HG02678 (cell line): Measurements from ENCODE around the gene PTPRG.

ENCODE experiments used
- ATAC-seq: cut with Tn5 transposase; IDR thresholded peaks from one replicate; pipeline ENCODE4 v1.9.1; 2021; ENCODE audit warnings: mild to moderate bottlenecking, moderate library complexity; ENCODE audit not compliant: unreplicated experiment

The PTPRG gene

GRCh38 chr3:61648481-61648880, 87.1 kb downstream of the PTPRG start:
- ATAC-seq, result no peak

- ATAC-seq, result no peak
These were observed 88.2 kb downstream of the PTPRG start for GRCh38 chr3:61649381-61650170.

- ATAC-seq, result no peak
These were observed 88.9 kb downstream of the PTPRG start for GRCh38 chr3:61650276-61650675.

GRCh38 chr3:61650719-61651410, 89.5 kb downstream of the PTPRG start:
- ATAC-seq, result no peak

- no peak for ATAC-seq
These were observed 96.3 kb downstream of the PTPRG start for GRCh38 chr3:61657689-61658088.

GRCh38 chr3:61662861-61663260, 101.5 kb downstream of the PTPRG start:
- ATAC-seq, result no peak

- no peak for ATAC-seq
These were observed 102.2 kb downstream of the PTPRG start for GRCh38 chr3:61663356-61664104.

GRCh38 chr3:61664105-61664482, 102.7 kb downstream of the PTPRG start:
- no peak for ATAC-seq

GRCh38 chr3:61665121-61665520, 103.8 kb downstream of the PTPRG start:
- no peak for ATAC-seq

GRCh38 chr3:61665987-61666386, 104.6 kb downstream of the PTPRG start:
- ATAC-seq, result no peak

GRCh38 chr3:61666615-61667330, 105.4 kb downstream of the PTPRG start:
- ATAC-seq, result no peak

- no peak for ATAC-seq
These were observed 106.0 kb downstream of the PTPRG start for GRCh38 chr3:61667383-61667782.

GRCh38 chr3:61667814-61668213, 106.4 kb downstream of the PTPRG start:
- ATAC-seq, result no peak

GRCh38 chr3:61668317-61668864, 107.0 kb downstream of the PTPRG start:
- ATAC-seq, result peak; percentile 54

- no peak for ATAC-seq
These were observed 107.8 kb downstream of the PTPRG start for GRCh38 chr3:61669203-61669602.

GRCh38 chr3:61669668-61670299, 108.4 kb downstream of the PTPRG start:
- peak; percentile 82 for ATAC-seq

- no peak for ATAC-seq
These were observed 112.3 kb downstream of the PTPRG start for GRCh38 chr3:61673651-61674050.

GRCh38 chr3:61674596-61674995, 113.2 kb downstream of the PTPRG start:
- no peak for ATAC-seq

GRCh38 chr3:61679026-61679425, 117.7 kb downstream of the PTPRG start:
- ATAC-seq, result no peak

- no peak for ATAC-seq
These were observed 119.2 kb downstream of the PTPRG start for GRCh38 chr3:61680617-61681016.
